ENCODE measurements around the gene GZF1.

Gene GZF1

GRCh38 chr20:23370274-23370673 lies 8.3 kb downstream of the GZF1 start:
- DNase-seq = no peak

- no peak for DNase-seq
These were observed 8.9 kb downstream of the GZF1 start for GRCh38 chr20:23370873-23371272.

GRCh38 chr20:23371496-23371895 lies 9.5 kb downstream of the GZF1 start:
- no peak for DNase-seq

GRCh38 chr20:23374441-23374840 lies 12.5 kb downstream of the GZF1 start:
- DNase-seq = no peak

DNA sequence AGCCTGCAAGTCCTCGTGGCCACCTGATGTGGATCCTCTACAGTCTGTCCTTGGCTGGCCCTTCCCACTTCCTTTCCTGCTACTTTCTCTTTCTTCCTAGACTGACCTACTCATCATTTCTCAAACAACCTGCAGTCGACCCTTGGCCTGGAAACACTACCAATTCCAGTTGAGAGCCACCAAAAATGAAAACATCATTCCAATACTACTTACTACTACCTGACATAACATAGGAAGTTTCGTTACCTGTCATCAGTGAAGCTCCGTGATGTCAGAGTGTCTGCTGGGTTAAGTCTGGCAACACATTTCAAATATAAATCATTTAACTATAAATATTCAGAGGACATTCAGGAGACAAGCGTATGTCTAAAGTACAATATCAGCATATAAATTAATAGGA lies 13.8 kb downstream of the GZF1 start:
- DNase-seq = no peak

DNA sequence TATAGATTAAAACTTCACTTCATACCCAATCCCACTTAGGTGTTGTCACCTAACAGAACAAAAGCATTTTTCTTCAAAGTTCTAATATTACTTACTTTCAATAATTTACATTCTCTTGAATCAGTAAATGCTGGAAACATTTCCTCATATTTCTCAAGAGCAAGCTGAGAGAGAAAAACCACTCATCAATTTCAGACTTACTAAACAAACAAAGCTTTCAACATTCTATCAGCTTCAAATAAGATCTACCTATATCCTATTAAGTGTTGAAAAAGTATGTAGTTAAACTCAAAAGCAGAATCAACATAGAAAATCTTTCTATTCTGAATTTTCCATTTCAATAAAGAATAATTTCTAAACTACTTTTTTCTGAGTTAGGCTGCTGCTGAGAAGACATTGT lies 17.8 kb downstream of the GZF1 start:
- no peak for DNase-seq

DNA sequence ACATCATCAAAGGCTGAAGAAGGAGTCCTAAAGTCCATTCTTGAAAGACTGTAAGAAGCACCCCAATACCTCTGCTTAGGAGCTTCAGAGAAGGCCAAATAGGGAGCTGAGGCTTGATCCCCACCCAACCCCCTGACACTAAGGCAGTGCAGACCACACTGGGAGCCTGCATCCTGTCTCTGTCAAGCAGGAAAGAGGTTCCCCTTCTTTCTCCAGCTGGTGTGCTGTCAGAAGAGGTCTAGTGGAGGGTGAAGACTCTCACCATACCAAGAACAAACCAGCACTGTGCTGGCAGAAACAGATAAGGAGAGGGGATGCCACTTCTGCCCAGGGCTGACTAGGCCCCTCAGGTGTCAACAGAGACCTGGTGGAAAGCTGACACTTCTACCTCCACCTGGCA lies 19.9 kb downstream of the GZF1 start:
- no peak for DNase-seq

- no peak for DNase-seq
These were observed 24.5 kb downstream of the GZF1 start for GRCh38 chr20:23386304-23387117.

- DNase-seq = no peak
These were observed 25.1 kb downstream of the GZF1 start for GRCh38 chr20:23387118-23387443.

- DNase-seq = no peak
These were observed 28.3 kb downstream of the GZF1 start for GRCh38 chr20:23390091-23390774.

DNA sequence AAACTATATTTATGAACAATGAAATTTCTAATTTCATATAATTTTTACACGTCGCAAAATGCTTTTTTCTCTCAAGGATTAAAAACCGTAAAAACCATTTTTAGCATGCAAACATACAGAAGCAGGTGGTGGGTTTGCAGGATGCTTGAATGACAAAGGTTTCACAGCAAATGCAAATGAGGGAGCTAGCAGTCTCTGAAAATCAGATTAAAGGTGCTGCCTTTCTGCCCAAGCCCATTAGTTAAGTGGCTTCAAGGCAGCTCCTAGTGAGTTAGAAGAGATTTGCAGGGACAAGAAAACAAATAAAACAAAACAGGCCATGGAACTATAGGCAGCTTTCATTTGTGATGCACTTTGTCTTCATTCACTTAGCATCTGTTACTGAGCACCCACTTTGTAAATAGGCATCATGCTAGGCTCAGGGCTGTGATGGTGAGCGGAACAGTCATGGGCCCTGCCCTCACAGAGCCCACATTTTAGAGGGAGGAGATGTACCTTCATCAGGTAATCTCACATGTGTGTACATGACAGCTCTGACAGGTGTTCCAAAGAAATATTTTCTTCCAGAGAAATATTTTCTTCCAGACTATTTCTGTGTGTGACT lies 29.8 kb downstream of the GZF1 start:
- no peak for DNase-seq

GRCh38 chr20:23393996-23394775 lies 32.2 kb downstream of the GZF1 start:
- DNase-seq = no peak

GRCh38 chr20:23396950-23397627 lies 35.1 kb downstream of the GZF1 start:
- DNase-seq = no peak

DNA sequence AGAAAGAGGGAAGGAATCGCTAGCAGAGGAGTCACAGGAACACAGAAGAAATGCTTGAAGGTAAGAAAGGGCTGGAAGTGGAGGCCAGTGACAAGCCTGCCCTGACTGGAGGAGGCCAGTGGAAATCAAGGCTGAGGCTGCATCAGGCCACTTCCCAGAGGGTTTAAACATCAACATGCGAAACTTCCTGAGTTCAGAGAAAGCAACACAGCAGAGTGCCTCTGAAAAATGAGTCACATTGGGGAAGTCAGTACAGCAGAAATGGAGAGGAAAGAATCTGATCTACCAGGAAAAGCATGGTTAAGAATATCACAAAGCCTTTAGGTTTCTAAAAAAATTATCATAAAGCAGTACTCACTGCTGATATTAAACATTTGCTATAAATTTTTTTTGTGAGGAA lies 36.0 kb downstream of the GZF1 start:
- DNase-seq = no peak

DNA sequence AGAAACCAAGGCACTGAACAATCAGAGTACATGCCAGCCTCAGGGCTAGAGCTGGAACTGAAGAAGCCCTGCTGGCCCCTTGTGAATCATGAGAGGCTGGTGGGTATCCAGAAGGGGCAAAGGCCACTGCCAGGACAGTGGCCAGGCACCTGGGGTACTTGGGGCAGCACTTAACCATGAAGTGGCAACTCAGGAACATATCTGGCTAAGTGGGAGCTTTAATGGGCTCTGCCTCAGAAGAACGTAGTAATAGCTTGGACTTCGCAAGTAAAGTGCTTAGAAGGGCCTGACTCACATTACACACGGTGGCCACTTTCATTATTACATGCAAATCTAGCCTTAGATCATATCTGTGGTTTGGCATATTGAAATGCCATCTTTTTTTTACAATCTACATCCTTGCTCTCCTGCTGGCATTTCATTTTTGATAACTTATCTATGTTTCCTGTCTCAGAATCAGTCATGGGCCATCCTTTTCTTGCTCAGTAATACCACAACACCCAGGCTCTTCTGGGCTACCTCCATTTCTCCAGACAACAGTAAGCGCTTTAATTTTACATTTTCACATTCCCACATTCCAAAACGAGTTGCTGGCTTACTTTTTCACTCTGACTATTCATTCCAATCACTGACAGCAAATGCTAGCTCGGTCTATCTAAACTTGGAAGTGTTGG lies 37.7 kb downstream of the GZF1 start:
- DNase-seq = no peak

DNA sequence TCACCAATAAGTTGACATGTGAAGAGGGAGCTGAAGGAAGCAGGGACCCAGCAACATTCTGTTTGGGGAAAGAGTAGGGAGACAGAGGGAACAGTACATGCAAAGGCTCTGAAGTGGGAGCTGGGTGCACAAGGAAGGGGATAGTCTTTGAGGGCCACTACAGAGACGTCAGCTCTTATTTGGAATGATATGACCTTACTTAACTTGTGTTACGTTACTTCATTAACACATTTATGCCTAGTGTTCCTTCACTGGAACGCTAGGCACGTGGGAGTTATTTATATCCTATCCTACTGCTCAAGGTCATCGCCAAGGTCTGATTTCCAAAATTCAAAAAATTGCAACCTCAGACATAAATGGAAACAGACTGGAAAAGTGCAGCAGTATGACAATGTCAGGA lies 39.1 kb downstream of the GZF1 start:
- DNase-seq = no peak

GRCh38 chr20:23403751-23404150 lies 41.8 kb downstream of the GZF1 start:
- no peak for DNase-seq

- DNase-seq = no peak
These were observed 42.2 kb downstream of the GZF1 start for GRCh38 chr20:23404196-23404595.

DNA sequence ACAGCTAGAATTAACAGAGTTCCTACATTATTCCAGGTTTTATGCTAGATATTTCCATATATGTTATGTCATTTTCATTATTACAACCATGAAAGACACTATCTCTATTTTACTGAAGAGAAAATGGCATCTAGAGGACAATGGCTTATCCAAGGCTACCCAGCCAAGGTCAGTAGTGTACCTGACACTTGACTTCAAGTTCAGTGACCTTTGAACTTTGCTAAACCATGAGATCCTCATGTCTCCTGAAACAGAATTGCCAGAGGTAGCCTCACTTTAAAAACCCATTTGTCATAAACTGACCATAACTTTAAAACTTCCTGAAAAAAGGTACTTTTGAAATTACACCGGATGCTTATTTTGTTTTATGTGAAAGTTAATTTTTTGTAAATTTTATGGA lies 44.9 kb downstream of the GZF1 start:
- no peak for DNase-seq

DNA sequence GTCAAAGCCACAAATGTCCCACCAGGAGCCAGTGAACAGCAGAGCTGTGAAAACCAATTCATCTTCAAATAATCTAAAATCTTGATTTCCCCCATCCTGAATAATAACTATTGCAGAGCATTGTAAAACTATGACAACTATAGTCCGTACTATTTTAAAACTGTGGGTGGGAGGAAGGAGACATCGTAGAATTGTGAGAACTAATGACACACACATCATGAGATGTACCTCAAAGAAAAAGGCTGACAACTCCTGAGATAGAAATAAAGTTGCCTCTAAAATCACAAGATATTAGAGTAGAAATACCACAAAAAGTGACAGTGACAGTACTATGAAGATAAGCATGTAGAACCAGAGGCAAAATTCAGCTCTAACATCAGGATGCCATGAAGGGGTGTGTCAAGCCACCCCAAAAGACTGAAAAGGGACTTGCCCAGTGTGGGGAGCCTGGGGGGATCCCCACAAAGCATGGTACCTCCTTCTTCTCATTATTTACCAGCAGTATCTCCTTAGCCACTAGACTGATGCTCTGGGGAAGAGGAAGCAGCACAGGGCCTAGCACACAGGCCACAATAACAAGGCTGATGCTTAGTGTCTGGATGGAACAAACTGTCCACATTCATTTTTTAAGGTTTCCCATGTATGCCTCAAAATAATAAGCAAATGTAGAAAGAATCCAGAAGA lies 45.9 kb downstream of the GZF1 start:
- no peak for DNase-seq

DNA sequence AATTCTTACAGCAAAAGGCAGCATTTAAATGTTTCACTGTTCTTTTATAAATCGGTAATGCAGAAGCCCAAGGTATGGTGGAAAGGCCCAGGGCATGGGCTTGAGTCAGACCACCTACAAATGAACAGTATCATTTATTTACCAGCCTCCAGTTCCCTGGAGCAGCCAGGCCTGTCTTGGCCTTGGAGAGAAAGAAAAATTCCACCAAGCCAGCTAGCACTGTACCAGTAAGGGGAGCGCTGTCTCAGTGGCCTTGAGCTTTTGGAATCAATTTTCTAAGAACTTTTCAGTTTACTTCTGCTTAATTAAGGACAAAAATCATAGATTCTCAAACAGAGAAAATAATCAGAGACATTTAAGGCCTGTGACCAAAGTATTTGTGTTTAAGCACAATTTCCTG lies 47.0 kb downstream of the GZF1 start:
- DNase-seq = no peak

- DNase-seq = no peak
These were observed 47.8 kb downstream of the GZF1 start for GRCh38 chr20:23409800-23410199.

Measured in stimulated activated CD8-positive, alpha-beta memory T cell treated with anti-CD3 and anti-CD28 coated beads, Interleukin-4, amount 100 ng/mL, for 48 hours (primary cell).